HG02870 (cell line): ENCODE measurements around the gene CPT2.
"Not testable (repeated sequence)": the region's sequence is repeated elsewhere in the genome, so short reads cannot be mapped to it uniquely, and the experiment has no call there.

Experiments used
- ATAC-seq: cut with Tn5 transposase; IDR thresholded peaks from one replicate; pipeline ENCODE4 v1.9.1; 2021; ENCODE audit warnings: mild to moderate bottlenecking, moderate library complexity; ENCODE audit not compliant: unreplicated experiment

The CPT2 gene

GRCh38 chr1:53182111-53182593 lies 14.5 kb upstream of the CPT2 start:
- no peak for ATAC-seq

GRCh38 chr1:53182716-53183094 lies 13.9 kb upstream of the CPT2 start:
- ATAC-seq = no peak

GRCh38 chr1:53183095-53183990 lies 13.3 kb upstream of the CPT2 start:
- ATAC-seq = no peak

- ATAC-seq = not testable (repeated sequence)
Observed at GRCh38 chr1:53185955-53186297, 10.7 kb upstream of the CPT2 start.

- ATAC-seq = no peak
Observed at GRCh38 chr1:53186533-53186932, 10.1 kb upstream of the CPT2 start.

GRCh38 chr1:53187401-53187800 lies 9.2 kb upstream of the CPT2 start:
- ATAC-seq = no peak

GRCh38 chr1:53188099-53188498 lies 8.5 kb upstream of the CPT2 start:
- no peak for ATAC-seq

- no peak for ATAC-seq
Observed at GRCh38 chr1:53189061-53189460, 7.6 kb upstream of the CPT2 start.

GRCh38 chr1:53190210-53190611 lies 6.4 kb upstream of the CPT2 start:
- ATAC-seq = no peak

GRCh38 chr1:53195246-53196016 lies 1.2 kb upstream of the CPT2 start:
- ATAC-seq = no peak

GRCh38 chr1:53196017-53196484 lies 573 bp upstream of the CPT2 start:
- peak; percentile 5 for ATAC-seq

- ATAC-seq = no peak
Observed at GRCh38 chr1:53197291-53198200, 922 bp downstream of the CPT2 start.

GRCh38 chr1:53198241-53198651 lies 1.6 kb downstream of the CPT2 start:
- ATAC-seq = no peak

GRCh38 chr1:53203466-53203865 lies 6.8 kb downstream of the CPT2 start:
- no peak for ATAC-seq

- ATAC-seq = not testable (repeated sequence)
Observed at GRCh38 chr1:53205496-53205895, 8.9 kb downstream of the CPT2 start.

GRCh38 chr1:53206083-53206685 lies 9.6 kb downstream of the CPT2 start:
- not testable (repeated sequence) for ATAC-seq

GRCh38 chr1:53206735-53207379 lies 10.2 kb downstream of the CPT2 start:
- ATAC-seq = no peak

GRCh38 chr1:53207726-53208125 lies 11.1 kb downstream of the CPT2 start:
- no peak for ATAC-seq

- ATAC-seq = no peak
Observed at GRCh38 chr1:53210352-53210751, 13.7 kb downstream of the CPT2 start.

- no peak for ATAC-seq
Observed at GRCh38 chr1:53210954-53211353, 14.3 kb downstream of the CPT2 start.
